ENCODE data around the gene RALGPS1.

The RALGPS1 gene

DNA sequence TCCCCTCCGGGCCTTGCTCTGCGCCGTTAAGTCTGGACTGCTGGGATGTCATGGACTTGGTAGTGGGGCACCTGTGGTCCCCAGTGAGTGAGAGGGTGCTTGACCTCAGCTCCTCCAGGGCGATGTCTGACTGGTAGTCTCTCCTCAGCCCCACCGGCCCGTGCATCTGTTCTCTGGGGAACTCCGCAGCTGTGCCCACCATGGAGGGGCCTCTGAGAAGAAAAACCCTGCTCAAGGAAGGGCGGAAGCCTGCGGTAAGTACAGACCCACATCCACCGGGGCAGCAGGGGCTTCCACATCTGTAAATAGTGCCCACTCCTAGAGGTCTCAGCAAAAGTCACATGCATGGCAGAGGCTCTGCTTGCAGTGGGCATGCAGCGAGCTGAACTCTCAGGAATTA is 297.4 kb downstream of the RALGPS1 start:
- Histone ChIP-seq H3K36me3 (ENCODE audit: control insufficient read depth, low read depth, low read length) (no peaks in the 10 kb centered on the region), H3K9me3 (ENCODE audit: control insufficient read depth, low read depth, low read length) (no peaks in the 10 kb centered on the region), H3K27ac (ENCODE audit: low read length) (no peak overlapping the region), H3K27me3 (ENCODE audit: control insufficient read depth, insufficient read depth, low read length) (no peaks in the 10 kb centered on the region), H3K9ac (ENCODE audit: low read length) (no peak overlapping the region), H3K4me1 (ENCODE audit: control insufficient read depth, low read depth, low read length) (peaks cover 11% of the 10 kb centered on the region), H3K4me3 (ENCODE audit: low read length) (no peak overlapping the region)

DNA sequence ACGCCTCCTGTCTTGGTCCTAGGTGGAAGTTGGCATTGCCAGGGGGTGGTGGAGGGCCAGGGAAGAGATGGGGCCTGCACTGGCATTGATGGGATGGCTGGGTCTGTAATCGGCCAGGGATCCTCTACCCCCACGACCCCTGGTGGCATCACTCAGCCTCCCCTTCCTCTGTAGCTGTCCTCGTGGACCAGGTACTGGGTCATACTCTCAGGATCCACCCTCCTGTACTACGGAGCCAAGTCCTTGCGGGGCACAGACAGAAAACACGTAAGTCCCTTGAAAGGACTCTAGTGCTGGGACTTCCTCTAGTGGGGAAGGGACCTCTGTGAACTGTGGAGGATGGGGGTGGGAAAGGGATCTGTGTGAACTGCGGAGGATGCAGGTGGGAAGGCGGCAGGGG is 297.9 kb downstream of the RALGPS1 start:
- peaks cover 11% of the 10 kb centered on the region for H3K4me1 ChIP-seq (ENCODE audit: control insufficient read depth, low read depth, low read length)
- no peaks in the 10 kb centered on the region for H3K36me3 ChIP-seq (ENCODE audit: control insufficient read depth, low read depth, low read length)
- H3K4me3 ChIP-seq (ENCODE audit: low read length), result no peak overlapping the region
- no peak overlapping the region for H3K9ac ChIP-seq (ENCODE audit: low read length)
- H3K27ac ChIP-seq (ENCODE audit: low read length), result no peak overlapping the region
- no peaks in the 10 kb centered on the region for H3K9me3 ChIP-seq (ENCODE audit: control insufficient read depth, low read depth, low read length)
- H3K27me3 ChIP-seq (ENCODE audit: control insufficient read depth, insufficient read depth, low read length), result no peaks in the 10 kb centered on the region

- Histone ChIP-seq H3K9ac (ENCODE audit: low read length) (no peak overlapping the region), H3K36me3 (ENCODE audit: control insufficient read depth, low read depth, low read length) (no peaks in the 10 kb centered on the region), H3K27me3 (ENCODE audit: control insufficient read depth, insufficient read depth, low read length) (no peaks in the 10 kb centered on the region), H3K4me3 (ENCODE audit: low read length) (no peak overlapping the region), H3K4me1 (ENCODE audit: control insufficient read depth, low read depth, low read length) (peaks cover 11% of the 10 kb centered on the region), H3K9me3 (ENCODE audit: control insufficient read depth, low read depth, low read length) (no peaks in the 10 kb centered on the region), H3K27ac (ENCODE audit: low read length) (no peak overlapping the region)
Observed at GRCh38 chr9:127213859-127214258, 299.3 kb downstream of the RALGPS1 start.

DNA sequence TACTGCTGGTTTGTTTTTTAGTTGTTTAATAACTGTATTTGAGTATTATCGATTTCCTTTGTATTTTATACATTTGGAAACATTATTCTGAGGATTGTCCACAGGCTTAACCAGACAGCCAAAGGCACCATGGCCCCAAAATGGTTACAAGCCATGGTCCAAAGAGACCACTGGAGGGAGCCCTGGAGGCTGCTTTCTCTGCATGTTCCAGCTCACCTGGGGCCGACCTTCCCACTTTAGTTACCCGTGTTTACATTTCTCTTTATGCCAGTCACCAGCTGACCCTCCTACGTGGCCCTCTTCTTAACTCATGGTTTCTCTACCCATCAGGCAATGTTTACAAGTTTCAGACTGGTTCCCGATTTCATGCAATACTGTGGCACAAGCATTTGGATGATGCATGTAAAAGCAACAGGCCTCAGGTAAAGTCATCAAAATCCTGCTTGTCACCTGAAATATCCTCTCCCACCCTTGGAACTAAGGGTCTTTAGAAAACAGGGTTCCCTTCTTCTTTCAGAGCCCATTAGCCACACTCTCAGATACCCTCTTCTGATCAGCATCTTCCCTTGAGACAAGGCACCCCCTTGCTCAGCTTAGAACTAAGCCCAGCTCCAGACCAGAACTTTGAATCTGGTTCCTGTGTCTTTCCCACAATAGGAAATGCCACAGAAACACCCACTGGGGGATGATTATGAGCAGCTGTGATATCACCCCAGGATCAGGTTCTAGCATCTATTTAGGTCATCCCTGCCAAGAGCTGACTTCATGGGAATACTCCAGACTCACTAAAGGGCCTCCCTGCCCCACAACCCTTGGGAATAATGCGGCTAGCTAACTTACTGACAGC is 300.1 kb downstream of the RALGPS1 start:
- Histone ChIP-seq H3K27me3 (ENCODE audit: control insufficient read depth, insufficient read depth, low read length) (no peaks in the 10 kb centered on the region), H3K9me3 (ENCODE audit: control insufficient read depth, low read depth, low read length) (no peaks in the 10 kb centered on the region), H3K4me1 (ENCODE audit: control insufficient read depth, low read depth, low read length) (peaks cover 11% of the 10 kb centered on the region), H3K36me3 (ENCODE audit: control insufficient read depth, low read depth, low read length) (no peaks in the 10 kb centered on the region), H3K27ac (ENCODE audit: low read length) (no peak overlapping the region), H3K4me3 (ENCODE audit: low read length) (no peak overlapping the region), H3K9ac (ENCODE audit: low read length) (no peak overlapping the region)

DNA sequence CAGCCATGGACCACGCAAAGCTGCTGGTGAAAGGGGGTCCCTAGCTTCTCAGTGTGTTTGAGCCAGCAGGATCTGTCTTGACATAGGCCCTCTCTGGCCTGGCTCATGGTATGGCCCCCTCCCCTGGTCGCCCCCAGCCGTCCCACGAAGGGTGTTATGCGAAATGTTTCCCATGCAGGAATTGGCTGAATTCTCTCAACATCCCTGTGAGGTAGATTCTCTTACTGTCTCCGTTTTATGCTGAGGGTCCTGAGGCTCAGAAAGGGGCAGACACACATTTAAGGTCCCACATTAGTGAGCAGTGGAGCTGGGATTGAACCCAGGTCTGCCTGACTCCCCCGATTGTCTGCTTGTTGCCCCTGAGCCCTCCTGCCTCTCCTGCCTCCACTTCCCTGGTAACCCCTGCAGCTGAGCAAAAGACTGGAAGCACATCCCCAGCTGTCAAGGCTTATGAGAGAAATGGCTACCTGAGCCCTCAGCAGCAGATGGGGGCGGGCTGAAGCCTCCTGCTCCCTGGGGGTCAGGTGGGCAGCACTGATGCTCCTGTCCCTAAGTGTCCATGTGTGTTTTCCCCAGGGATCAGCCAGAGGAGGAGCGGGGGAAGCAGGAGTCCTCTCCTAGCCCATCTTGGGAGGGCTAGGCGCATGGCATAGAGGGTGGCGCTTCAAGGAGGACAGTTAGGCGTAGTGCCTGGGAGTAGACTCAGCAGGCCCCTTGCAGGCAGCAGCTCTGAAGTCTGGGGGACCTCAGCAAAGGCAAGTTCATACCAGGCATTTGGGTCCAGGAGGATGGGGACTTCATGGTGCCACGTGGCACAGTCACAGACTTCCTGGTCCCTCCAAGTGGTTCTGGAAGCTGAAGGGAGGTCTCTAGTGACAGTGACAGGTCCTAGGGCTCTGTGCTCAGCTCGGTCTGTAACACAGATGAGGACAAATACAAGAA is 301.0 kb downstream of the RALGPS1 start:
- Histone ChIP-seq H3K4me1 (ENCODE audit: control insufficient read depth, low read depth, low read length) (peaks cover 7% of the 10 kb centered on the region), H3K27ac (ENCODE audit: low read length) (no peak overlapping the region), H3K9me3 (ENCODE audit: control insufficient read depth, low read depth, low read length) (no peaks in the 10 kb centered on the region)

DNA sequence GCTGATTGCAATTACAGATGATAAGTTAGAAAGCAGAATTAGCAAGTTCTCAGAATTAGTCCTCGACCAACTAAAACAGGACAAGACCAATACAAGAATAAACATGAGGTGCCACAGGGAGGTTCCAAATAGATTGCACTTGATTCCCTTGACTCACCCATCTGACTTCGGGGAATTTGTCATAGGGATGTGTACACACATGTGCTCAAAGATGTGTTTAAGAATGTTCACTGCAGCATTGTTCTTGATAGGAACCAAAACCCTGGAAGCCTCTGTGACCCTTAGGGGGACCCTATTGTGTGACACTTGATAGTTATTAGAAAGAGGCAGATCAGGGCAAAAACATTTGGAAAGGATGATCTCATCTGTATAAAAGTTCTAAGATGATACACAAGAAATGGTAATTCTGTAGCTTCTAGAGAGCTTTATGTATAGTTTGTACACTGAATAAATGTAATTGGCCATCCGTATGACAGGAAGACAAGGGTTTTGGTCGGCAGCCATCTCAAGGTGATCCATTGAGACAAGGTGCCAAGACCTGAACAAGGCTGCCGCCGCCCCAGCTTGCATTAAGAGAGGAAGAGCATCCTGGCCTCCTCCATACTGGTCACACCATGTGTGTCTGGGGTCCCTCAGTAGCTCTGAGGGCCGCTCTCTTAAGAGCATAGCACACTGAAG is 301.8 kb downstream of the RALGPS1 start:
- Histone ChIP-seq H3K4me1 (ENCODE audit: control insufficient read depth, low read depth, low read length) (no peaks in the 10 kb centered on the region), H3K9ac (ENCODE audit: low read length) (no peak overlapping the region), H3K9me3 (ENCODE audit: control insufficient read depth, low read depth, low read length) (no peaks in the 10 kb centered on the region), H3K4me3 (ENCODE audit: low read length) (no peak overlapping the region), H3K36me3 (ENCODE audit: control insufficient read depth, low read depth, low read length) (no peaks in the 10 kb centered on the region), H3K27ac (ENCODE audit: low read length) (no peak overlapping the region), H3K27me3 (ENCODE audit: control insufficient read depth, insufficient read depth, low read length) (no peaks in the 10 kb centered on the region)

More for the DNA sequence above, 301.0 kb downstream of the RALGPS1 start:
- H3K9ac ChIP-seq (ENCODE audit: low read length), result no peak overlapping the region
- H3K36me3 ChIP-seq (ENCODE audit: control insufficient read depth, low read depth, low read length), result no peaks in the 10 kb centered on the region
- H3K4me3 ChIP-seq (ENCODE audit: low read length), result no peak overlapping the region
- H3K27me3 ChIP-seq (ENCODE audit: control insufficient read depth, insufficient read depth, low read length), result no peaks in the 10 kb centered on the region

- H3K9ac ChIP-seq (ENCODE audit: low read length), result no peak overlapping the region
- no peaks in the 10 kb centered on the region for H3K9me3 ChIP-seq (ENCODE audit: control insufficient read depth, low read depth, low read length)
- H3K27ac ChIP-seq (ENCODE audit: low read length), result no peak overlapping the region
- no peaks in the 10 kb centered on the region for H3K4me1 ChIP-seq (ENCODE audit: control insufficient read depth, low read depth, low read length)
- H3K36me3 ChIP-seq (ENCODE audit: control insufficient read depth, low read depth, low read length), result no peaks in the 10 kb centered on the region
- H3K27me3 ChIP-seq (ENCODE audit: control insufficient read depth, insufficient read depth, low read length), result no peaks in the 10 kb centered on the region
- no peak overlapping the region for H3K4me3 ChIP-seq (ENCODE audit: low read length)
Observed at GRCh38 chr9:127216888-127217217, 302.3 kb downstream of the RALGPS1 start.

- no peaks in the 10 kb centered on the region for H3K9me3 ChIP-seq (ENCODE audit: control insufficient read depth, low read depth, low read length)
- H3K9ac ChIP-seq (ENCODE audit: low read length), result no peak overlapping the region
- no peak overlapping the region for H3K27ac ChIP-seq (ENCODE audit: low read length)
- peaks cover 8% of the 10 kb centered on the region for H3K27me3 ChIP-seq (ENCODE audit: control insufficient read depth, insufficient read depth, low read length)
- no peaks in the 10 kb centered on the region for H3K36me3 ChIP-seq (ENCODE audit: control insufficient read depth, low read depth, low read length)
- peaks cover 4% of the 10 kb centered on the region for H3K4me1 ChIP-seq (ENCODE audit: control insufficient read depth, low read depth, low read length)
- H3K4me3 ChIP-seq (ENCODE audit: low read length), result no peak overlapping the region
Observed at GRCh38 chr9:127218818-127219217, 304.2 kb downstream of the RALGPS1 start.

DNA sequence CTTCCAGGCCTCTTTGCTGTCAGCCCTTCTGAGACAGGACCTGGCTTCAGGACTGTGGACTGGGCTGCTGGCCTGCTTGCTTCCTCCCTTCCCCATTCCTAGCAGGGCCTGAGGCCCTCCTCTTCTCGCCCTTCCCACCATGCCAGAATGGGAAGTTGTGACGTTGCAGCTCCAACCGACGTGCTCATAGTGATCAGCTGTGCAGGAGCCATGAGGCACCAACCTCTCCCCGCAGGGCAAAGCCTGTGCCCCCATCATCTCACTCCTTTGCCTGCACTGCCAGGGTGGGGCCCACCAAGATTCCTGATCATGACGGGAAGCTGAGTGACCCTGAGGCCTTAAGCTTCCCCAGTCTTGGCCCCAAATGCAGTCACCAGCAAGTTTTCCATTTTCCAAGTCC is 304.9 kb downstream of the RALGPS1 start:
- Histone ChIP-seq H3K4me3 (ENCODE audit: low read length) (no peak overlapping the region), H3K9ac (ENCODE audit: low read length) (no peak overlapping the region), H3K4me1 (ENCODE audit: control insufficient read depth, low read depth, low read length) (peaks cover 7% of the 10 kb centered on the region), H3K9me3 (ENCODE audit: control insufficient read depth, low read depth, low read length) (no peaks in the 10 kb centered on the region), H3K36me3 (ENCODE audit: control insufficient read depth, low read depth, low read length) (no peaks in the 10 kb centered on the region), H3K27me3 (ENCODE audit: control insufficient read depth, insufficient read depth, low read length) (peaks cover 11% of the 10 kb centered on the region), H3K27ac (ENCODE audit: low read length) (no peak overlapping the region)

DNA sequence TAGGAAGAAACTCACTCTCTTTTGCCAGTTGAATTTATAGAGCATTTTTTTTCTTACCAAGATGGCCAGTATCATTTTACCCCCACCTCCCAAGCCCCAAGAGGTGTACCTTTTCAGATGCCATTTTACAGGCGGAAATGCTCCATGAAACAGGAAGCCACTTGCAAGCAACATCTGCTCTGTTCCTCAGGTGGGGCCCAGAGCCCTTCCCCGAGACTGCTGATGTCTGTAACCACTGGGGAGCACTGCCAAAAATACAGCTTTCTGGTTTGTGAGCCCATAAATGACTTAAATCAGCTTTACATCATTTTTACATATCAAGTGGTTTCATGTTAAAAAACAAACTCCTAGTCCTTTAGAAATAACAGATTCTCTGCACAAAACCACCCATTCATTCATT is 307.1 kb downstream of the RALGPS1 start:
- Histone ChIP-seq H3K36me3 (ENCODE audit: control insufficient read depth, low read depth, low read length) (no peaks in the 10 kb centered on the region), H3K27ac (ENCODE audit: low read length) (no peak overlapping the region), H3K27me3 (ENCODE audit: control insufficient read depth, insufficient read depth, low read length) (peaks cover 21% of the 10 kb centered on the region), H3K9me3 (ENCODE audit: control insufficient read depth, low read depth, low read length) (no peaks in the 10 kb centered on the region), H3K4me3 (ENCODE audit: low read length) (no peak overlapping the region), H3K9ac (ENCODE audit: low read length) (no peak overlapping the region), H3K4me1 (ENCODE audit: control insufficient read depth, low read depth, low read length) (peaks cover 7% of the 10 kb centered on the region)

GRCh38 chr9:127222388-127223095 is 308.0 kb downstream of the RALGPS1 start:
- Histone ChIP-seq H3K36me3 (ENCODE audit: control insufficient read depth, low read depth, low read length) (no peaks in the 10 kb centered on the region), H3K27me3 (ENCODE audit: control insufficient read depth, insufficient read depth, low read length) (peaks cover 27% of the 10 kb centered on the region), H3K4me3 (ENCODE audit: low read length) (no peak overlapping the region), H3K4me1 (ENCODE audit: control insufficient read depth, low read depth, low read length) (peaks cover 7% of the 10 kb centered on the region), H3K9ac (ENCODE audit: low read length) (no peak overlapping the region), H3K27ac (ENCODE audit: low read length) (no peak overlapping the region), H3K9me3 (ENCODE audit: control insufficient read depth, low read depth, low read length) (no peaks in the 10 kb centered on the region)

Measured in iPS-18a (cell line).